ENCODE results near the gene ULK4. TPM values are rescaled to one million over a fixed set of nuclear protein-coding genes. Genes with fewer than 3 reads are reported as not detected.

Gene ULK4
- total and polyA plus RNA-seq, 9 of the 15 experiments (the other 6 are each of a cell fraction or from before 2014, with no cell fraction given) = 3.0 to 5.9 (median 3.5) TPM

GRCh38 chr3:41652506-41652905 is 309.4 kb downstream of the ULK4 start:
- CTCF ChIA-PET (ENCODE audit: low intra/inter-chr PET ratio) = no interaction called here
- no peak for TF ChIP-seq HOXB6 (CRISPR knock-in tag; IDR thresholded peaks at IDR 0.05; ENCODE audit: borderline replicate concordance)
- TF ChIP-seq ZZZ3 (IDR thresholded peaks at IDR 0.05) = no peak
- no peak for TF ChIP-seq BRF1 (IDR thresholded peaks at IDR 0.05; ENCODE audit: borderline replicate concordance, extremely low read depth, insufficient read length)
- no peak for TF ChIP-seq ATF6 (CRISPR knock-in tag; IDR thresholded peaks at IDR 0.05)
- no peak for TF ChIP-seq GTF2E2 (tag; IDR thresholded peaks at IDR 0.05)
- no peak for TF ChIP-seq POLR2A (conservative IDR thresholded peaks at IDR 0.05)
- TF ChIP-seq, protein P1, sequence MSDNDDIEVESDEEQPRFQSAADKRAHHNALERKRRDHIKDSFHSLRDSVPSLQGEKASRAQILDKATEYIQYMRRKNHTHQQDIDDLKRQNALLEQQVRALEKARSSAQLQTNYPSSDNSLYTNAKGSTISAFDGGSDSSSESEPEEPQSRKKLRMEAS (CRISPR knock-in tag; IDR thresholded peaks at IDR 0.05) = no peak
- no peak for TF ChIP-seq CREB3L1 (IDR thresholded peaks at IDR 0.05; ENCODE audit: borderline replicate concordance, low read depth)
- TF ChIP-seq SRSF3 (IDR thresholded peaks at IDR 0.05; ENCODE audit: insufficient read depth, low read length) = no peak
- no peak for TF ChIP-seq MAFF (IDR thresholded peaks at IDR 0.05; ENCODE audit: low read length)
- TF ChIP-seq ZNF253 (CRISPR knock-in tag; conservative IDR thresholded peaks at IDR 0.05) = no peak
- no peak for TF ChIP-seq FOXP1 (CRISPR knock-in tag; IDR thresholded peaks at IDR 0.05)
- TF ChIP-seq, protein P2, sequence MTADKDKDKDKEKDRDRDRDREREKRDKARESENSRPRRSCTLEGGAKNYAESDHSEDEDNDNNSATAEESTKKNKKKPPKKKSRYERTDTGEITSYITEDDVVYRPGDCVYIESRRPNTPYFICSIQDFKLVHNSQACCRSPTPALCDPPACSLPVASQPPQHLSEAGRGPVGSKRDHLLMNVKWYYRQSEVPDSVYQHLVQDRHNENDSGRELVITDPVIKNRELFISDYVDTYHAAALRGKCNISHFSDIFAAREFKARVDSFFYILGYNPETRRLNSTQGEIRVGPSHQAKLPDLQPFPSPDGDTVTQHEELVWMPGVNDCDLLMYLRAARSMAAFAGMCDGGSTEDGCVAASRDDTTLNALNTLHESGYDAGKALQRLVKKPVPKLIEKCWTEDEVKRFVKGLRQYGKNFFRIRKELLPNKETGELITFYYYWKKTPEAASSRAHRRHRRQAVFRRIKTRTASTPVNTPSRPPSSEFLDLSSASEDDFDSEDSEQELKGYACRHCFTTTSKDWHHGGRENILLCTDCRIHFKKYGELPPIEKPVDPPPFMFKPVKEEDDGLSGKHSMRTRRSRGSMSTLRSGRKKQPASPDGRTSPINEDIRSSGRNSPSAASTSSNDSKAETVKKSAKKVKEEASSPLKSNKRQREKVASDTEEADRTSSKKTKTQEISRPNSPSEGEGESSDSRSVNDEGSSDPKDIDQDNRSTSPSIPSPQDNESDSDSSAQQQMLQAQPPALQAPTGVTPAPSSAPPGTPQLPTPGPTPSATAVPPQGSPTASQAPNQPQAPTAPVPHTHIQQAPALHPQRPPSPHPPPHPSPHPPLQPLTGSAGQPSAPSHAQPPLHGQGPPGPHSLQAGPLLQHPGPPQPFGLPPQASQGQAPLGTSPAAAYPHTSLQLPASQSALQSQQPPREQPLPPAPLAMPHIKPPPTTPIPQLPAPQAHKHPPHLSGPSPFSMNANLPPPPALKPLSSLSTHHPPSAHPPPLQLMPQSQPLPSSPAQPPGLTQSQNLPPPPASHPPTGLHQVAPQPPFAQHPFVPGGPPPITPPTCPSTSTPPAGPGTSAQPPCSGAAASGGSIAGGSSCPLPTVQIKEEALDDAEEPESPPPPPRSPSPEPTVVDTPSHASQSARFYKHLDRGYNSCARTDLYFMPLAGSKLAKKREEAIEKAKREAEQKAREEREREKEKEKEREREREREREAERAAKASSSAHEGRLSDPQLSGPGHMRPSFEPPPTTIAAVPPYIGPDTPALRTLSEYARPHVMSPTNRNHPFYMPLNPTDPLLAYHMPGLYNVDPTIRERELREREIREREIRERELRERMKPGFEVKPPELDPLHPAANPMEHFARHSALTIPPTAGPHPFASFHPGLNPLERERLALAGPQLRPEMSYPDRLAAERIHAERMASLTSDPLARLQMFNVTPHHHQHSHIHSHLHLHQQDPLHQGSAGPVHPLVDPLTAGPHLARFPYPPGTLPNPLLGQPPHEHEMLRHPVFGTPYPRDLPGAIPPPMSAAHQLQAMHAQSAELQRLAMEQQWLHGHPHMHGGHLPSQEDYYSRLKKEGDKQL (CRISPR knock-in tag; IDR thresholded peaks at IDR 0.05; ENCODE audit: borderline replicate concordance) = no peak
- TF ChIP-seq NFRKB (IDR thresholded peaks at IDR 0.05; ENCODE audit: low read depth) = no peak
- TF ChIP-seq L3MBTL2 (IDR thresholded peaks at IDR 0.05) = no peak
- no peak for TF ChIP-seq GTF2A2 (tag; IDR thresholded peaks at IDR 0.05)
- no peaks in the 10 kb centered on the region for H3K79me2 ChIP-seq (ENCODE audit: control insufficient read depth, insufficient read depth, low read length)

More at GRCh38 chr3:41652506-41652905, 309.4 kb downstream of the ULK4 start:
- peaks cover 0 to 5% of the 10 kb centered on the region in 2 experiments; a peak in 2 of 5 replicates for H3K4me1 ChIP-seq (replicated peaks in 1 of 2; ENCODE audit: control insufficient read depth in 2 of 2, insufficient read depth in 2 of 2, low read length in 2 of 2)
- FAIRE-seq (no peak), ATAC-seq (no peak), DNase-seq (ENCODE audit: extremely low read depth in 1 of 4, low spot score in 3 of 4) (no peak)
- H3K27me3 ChIP-seq (ENCODE audit: control insufficient read depth in 2 of 2, insufficient read depth in 2 of 2, low read length in 2 of 2) = peaks cover 0 to 15% of the 10 kb centered on the region in 2 experiments; a peak in 2 of 5 replicates
- no peaks in the 10 kb centered on the region; the same call in 1 of the 2 replicates for H3K9me3 ChIP-seq (replicated peaks; ENCODE audit: control insufficient read depth, insufficient read depth, low read depth, low read length)
- H3K36me3 ChIP-seq (ENCODE audit: control insufficient read depth, insufficient read depth, low read length) = no peaks in the 10 kb centered on the region
- H3K9ac ChIP-seq (ENCODE audit: insufficient read depth in 1 of 2, low read depth in 2 of 2, low read length in 2 of 2) = no peak overlapping the region
- WGBS (ENCODE audit: insufficient coverage, low coverage, missing lambda C conversion rate) = 0% methylated on average over 4 of the region's 4 CpGs
- H3K27ac ChIP-seq (ENCODE audit: extremely low read depth, low read depth, low read length) = no peak overlapping the region
- no peaks in the 10 kb centered on the region for H4K20me1 ChIP-seq (replicated peaks; ENCODE audit: control insufficient read depth, insufficient read depth, low read length)
- H3K4me3 ChIP-seq = no peak overlapping the region
- in situ Hi-C loops (cut with MboI) (no loop called here), intact Hi-C loops (cut with micrococcal nuclease) (no loop called here)
- no peaks in the 10 kb centered on the region for H3K9me1 ChIP-seq (ENCODE audit: control insufficient read depth, insufficient read depth, low read length)
- POLR2A ChIA-PET = no interaction called here
- H2AFZ ChIP-seq (ENCODE audit: low read depth, low read length) = no peak overlapping the region
- no TSS peak for BruUV-seq (replicated peaks)
- H3K4me2 ChIP-seq (ENCODE audit: insufficient read depth, low read length) = no peak overlapping the region

Measured in K562 (cell line).